HG03342 (cell line): Measurements from ENCODE around the gene PLCH1.
"Not testable (repeated sequence)": the region's sequence is repeated elsewhere in the genome, so short reads cannot be mapped to it uniquely, and the experiment has no call there.

Experiments
- ATAC-seq: cut with Tn5 transposase; IDR thresholded peaks from one replicate; pipeline ENCODE4 v1.9.1; 2021; ENCODE audit warnings: mild to moderate bottlenecking, moderate library complexity; ENCODE audit not compliant: unreplicated experiment

Gene PLCH1

GRCh38 chr3:155617346-155617925 is 127.4 kb downstream of the PLCH1 start:
- no peak for ATAC-seq

GRCh38 chr3:155615141-155615540 is 129.7 kb downstream of the PLCH1 start:
- ATAC-seq = not testable (repeated sequence)

GRCh38 chr3:155614410-155614809 is 130.5 kb downstream of the PLCH1 start:
- not testable (repeated sequence) for ATAC-seq

GRCh38 chr3:155611456-155611855 is 133.4 kb downstream of the PLCH1 start:
- ATAC-seq = no peak

- no peak for ATAC-seq
These were observed 135.3 kb downstream of the PLCH1 start for GRCh38 chr3:155609586-155609985.

GRCh38 chr3:155608228-155608920 is 136.5 kb downstream of the PLCH1 start:
- no peak for ATAC-seq

- no peak for ATAC-seq
These were observed 137.1 kb downstream of the PLCH1 start for GRCh38 chr3:155607761-155608160.

GRCh38 chr3:155605571-155605970 is 139.3 kb downstream of the PLCH1 start:
- no peak for ATAC-seq

- ATAC-seq = no peak
These were observed 139.9 kb downstream of the PLCH1 start for GRCh38 chr3:155604967-155605366.

- ATAC-seq = no peak
These were observed 140.7 kb downstream of the PLCH1 start for GRCh38 chr3:155604126-155604525.

- ATAC-seq = no peak
These were observed 141.6 kb downstream of the PLCH1 start for GRCh38 chr3:155603302-155603701.

- ATAC-seq = no peak
These were observed 142.6 kb downstream of the PLCH1 start for GRCh38 chr3:155602307-155602706.

- ATAC-seq = no peak
These were observed 146.2 kb downstream of the PLCH1 start for GRCh38 chr3:155598671-155599070.

GRCh38 chr3:155596615-155597014 is 148.3 kb downstream of the PLCH1 start:
- ATAC-seq = no peak

GRCh38 chr3:155595371-155595770 is 149.5 kb downstream of the PLCH1 start:
- ATAC-seq = no peak

- ATAC-seq = no peak
These were observed 150.2 kb downstream of the PLCH1 start for GRCh38 chr3:155594526-155595187.

GRCh38 chr3:155587581-155587980 is 157.3 kb downstream of the PLCH1 start:
- ATAC-seq = no peak

GRCh38 chr3:155585384-155585783 is 159.5 kb downstream of the PLCH1 start:
- ATAC-seq = no peak

- no peak for ATAC-seq
These were observed 163.3 kb downstream of the PLCH1 start for GRCh38 chr3:155581579-155581978.

- no peak for ATAC-seq
These were observed 172.8 kb downstream of the PLCH1 start for GRCh38 chr3:155572085-155572484.

- ATAC-seq = no peak
These were observed 176.6 kb downstream of the PLCH1 start for GRCh38 chr3:155568295-155568694.

- ATAC-seq = no peak
These were observed 184.3 kb downstream of the PLCH1 start for GRCh38 chr3:155560594-155560993.
